NCI-H1048 (cell line): ENCODE data around the gene ELP6.
"Not testable (repeated sequence)": the region's sequence is repeated elsewhere in the genome, so short reads cannot be mapped to it uniquely, and the experiment has no call there.

ENCODE experiments used
- DNase-seq: peaks from one replicate; lab custom pipeline; 2025; lab: John Stamatoyannopoulos, UW

Gene ELP6

DNA sequence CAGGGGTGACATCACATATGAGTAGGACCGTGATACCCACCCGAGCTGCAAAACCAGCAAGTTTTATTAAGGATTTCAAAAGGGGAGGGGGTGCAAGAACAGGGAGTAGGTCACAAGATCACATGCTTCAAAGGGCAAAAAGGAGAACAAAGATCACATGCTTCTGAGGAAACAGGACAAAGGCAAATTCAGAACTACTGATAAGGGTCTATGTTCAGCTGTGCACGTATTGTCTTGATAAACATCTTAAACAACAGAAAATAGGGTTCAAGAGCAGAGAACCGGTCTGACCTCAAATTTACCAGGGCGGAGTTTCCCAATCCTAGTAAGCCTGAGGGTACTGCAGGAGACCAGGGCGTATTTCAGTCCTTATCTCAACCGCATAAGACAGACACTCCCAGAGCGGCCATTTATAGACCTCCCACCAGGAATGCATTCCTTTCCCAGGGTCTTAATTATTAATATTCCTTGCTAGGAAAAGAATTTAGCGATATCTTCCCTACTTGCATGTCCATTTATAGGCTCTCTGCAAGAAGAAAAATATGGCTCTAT, 53.9 kb downstream of the ELP6 start:
- DNase-seq: not testable (repeated sequence)

DNA sequence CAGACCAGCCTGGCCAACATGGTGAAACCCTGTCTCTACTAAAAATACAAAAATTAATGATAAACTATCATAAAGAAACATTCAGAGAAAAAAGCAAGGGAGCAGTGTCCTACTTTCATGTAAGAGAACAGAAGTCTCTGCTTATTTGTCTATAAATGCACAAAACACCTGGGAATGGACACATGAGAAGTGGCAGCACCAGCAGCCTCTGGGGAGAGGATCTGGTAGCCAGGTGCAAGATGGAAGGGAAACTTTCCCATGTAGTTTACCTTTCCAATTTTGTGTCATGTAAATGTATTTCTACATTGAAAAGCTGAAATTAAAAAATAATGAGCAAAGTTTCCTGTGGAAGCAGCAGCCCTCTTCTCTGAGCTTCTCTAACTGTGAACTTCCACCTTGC, 56.5 kb downstream of the ELP6 start:
- DNase-seq: no peak

DNA sequence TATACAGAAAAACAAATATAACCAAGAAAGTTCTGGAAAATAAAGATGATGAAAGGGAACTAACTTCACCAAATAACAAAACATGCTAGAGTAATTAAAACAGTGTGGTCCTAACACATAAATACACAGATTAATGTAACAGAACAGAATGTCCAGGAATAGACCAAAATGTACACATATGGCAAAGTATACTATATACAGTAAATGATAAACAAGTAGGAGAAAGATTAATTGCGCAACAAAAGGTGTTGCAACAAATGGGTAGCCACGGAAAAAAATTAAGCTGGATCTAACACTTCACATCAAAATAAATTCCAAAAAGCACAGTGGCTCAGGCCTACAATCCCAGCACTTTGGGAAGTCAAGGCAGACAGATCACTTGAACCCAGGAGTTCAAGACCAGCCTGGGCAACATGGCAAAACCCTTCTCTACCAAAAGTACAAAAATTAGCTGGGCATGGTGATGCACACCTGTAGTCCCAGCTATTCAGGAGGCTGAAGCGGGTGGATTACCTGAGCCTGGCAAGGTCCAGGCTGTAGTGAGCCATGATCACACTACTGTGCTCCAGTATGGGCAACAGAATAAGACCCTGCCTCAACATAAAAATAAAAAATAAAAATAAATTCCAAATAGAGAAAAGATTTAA, 57.6 kb downstream of the ELP6 start:
- DNase-seq: no peak

DNA sequence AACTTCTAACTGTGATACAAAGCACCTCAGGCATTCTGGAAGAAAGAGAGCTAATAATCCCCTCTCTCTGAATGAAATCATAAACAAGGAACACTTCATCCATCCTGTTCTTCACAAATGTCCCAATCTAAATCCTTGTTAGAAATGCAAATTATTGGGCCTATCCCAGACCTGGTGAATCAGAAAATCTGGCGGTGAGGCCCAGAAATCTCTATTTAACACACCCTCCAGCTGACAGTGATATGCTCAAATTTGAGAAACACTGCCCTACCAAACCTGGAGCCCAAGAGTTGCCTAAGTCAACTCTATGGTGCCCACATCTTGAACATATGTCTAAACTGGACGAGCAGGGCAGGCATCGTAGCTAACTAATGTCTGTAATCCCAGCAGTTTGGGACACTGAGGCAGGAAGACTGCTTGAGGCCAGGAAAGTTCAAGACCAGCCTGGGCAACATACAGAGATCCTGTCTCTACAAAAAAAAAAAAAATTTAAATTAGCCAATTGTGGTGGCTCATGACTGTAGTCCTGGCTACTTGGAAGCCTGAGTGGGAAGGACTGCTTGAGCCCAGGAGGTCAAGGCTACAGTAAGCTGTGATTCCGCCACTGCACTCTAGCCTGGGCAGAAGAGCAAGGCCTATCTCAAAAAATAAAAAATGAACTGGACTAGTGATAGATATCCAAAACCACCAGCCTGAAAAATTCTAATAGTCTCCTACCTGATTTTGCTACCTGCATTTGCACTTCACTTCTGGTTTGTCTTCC, 60.9 kb downstream of the ELP6 start:
- no peak for DNase-seq
